SHP77 treated with DMSO at 0.1 percent for 48 hours (cell line): Measurements from ENCODE around the gene USP28.
A peak's percentile ranks its signal among the peaks of the same experiment; 100 is the strongest.
"Not testable (repeated sequence)": the region's sequence is repeated elsewhere in the genome, so short reads cannot be mapped to it uniquely, and the experiment has no call there.

ENCODE experiments used
- DNase-seq: peaks from one replicate; lab custom pipeline; 2025; lab: John Stamatoyannopoulos, UW

Gene USP28

GRCh38 chr11:113838005-113838404, 37.4 kb downstream of the USP28 start:
- no peak for DNase-seq

DNA sequence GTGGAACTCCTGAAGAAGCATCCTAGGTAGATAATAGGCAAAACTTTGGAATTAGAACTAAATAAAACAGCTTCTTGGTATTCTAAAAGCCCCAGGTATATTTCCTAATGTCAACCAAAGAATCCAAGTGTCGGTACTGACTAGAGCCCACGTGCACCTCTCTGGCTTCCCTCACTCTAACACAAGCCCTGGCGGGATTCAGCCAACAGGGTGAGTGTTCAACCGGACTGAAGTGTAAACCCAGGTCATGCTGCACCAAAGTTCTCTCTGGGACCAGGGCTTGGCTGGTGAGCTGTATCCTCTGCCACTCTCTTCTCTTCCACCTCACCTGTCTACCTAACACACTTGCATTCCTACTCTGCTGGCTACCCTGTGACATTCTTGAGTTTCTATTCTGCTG, 40.1 kb downstream of the USP28 start:
- no peak for DNase-seq

- DNase-seq: no peak
These were observed 42.2 kb downstream of the USP28 start for GRCh38 chr11:113833151-113833550.

DNA sequence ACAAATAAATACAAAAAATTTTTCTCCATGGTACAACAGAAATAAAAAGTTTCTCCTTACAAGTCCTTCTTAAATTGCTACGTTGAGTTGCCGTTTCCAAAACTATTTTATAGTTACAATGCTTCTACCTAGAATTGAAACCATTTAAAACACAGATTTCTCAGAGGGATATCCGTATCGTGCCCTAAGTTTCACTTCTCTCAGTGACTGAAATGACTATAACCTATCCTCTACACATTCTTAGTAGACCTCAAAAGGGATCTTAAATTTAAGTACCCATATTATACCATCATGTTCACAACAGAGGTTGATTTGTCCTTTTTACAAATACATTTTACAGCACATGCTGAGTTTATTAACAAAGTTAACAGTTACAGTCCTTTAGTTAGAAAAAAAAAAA, 44.1 kb downstream of the USP28 start:
- DNase-seq: no peak

DNA sequence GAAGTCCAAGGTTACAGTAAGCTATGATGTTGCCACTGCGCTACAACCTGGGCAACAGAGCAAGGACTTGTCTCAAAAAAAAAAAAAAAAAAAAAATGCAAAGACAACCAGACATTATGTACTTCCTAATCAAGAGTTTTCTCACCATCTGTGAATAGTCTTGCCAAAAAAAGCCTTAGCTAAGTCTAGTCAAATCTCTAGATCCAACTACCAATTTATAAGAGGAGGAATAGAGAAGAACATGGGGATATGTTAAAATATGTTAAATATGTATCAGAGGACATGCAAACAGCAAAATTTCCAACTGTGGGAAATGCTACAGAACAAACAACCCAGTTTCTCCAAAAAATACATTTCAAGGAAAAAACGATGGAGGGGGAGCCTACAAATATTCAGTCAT, 45.6 kb downstream of the USP28 start:
- DNase-seq: no peak

DNA sequence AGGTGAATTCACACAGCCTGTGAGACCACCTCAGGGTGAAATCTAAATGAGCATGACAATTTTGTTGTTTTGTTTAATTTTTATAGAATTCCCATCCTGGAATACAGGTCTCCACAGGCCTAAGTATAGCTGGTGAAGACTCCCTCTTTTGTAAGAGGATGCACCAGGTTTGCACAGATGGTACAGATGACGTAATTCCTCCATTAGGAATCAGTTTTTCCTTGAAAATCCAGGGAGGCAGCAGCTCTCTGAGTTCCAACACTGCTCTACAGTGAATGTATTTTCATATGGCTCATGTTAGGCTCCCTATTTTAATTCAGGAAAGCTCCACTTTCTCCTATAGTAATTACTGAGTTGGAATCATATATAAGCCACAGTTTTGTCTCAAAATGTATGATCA, 47.2 kb downstream of the USP28 start:
- DNase-seq: no peak

DNA sequence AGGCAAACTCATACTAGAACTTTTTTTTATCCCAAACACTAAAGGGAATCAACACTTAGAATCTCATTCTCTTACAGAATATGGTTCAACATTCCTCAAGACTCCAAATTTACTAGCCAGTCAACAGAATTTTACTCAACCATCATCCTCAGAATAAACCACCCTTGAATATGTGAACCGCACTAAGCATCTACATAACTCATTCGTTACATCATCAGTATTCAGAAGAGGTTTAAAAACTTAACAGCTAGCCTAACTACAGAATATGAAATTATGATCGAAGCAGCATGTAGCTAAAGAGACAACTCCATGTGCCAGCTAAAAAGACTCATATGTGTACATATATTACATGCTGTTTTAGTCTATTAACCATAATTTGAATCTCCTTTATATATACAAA, 47.9 kb downstream of the USP28 start:
- no peak for DNase-seq

- DNase-seq: no peak
These were observed 56.9 kb downstream of the USP28 start for GRCh38 chr11:113818426-113818825.

GRCh38 chr11:113817626-113818025, 57.7 kb downstream of the USP28 start:
- no peak for DNase-seq

- DNase-seq: no peak
These were observed 58.2 kb downstream of the USP28 start for GRCh38 chr11:113817162-113817561.

DNA sequence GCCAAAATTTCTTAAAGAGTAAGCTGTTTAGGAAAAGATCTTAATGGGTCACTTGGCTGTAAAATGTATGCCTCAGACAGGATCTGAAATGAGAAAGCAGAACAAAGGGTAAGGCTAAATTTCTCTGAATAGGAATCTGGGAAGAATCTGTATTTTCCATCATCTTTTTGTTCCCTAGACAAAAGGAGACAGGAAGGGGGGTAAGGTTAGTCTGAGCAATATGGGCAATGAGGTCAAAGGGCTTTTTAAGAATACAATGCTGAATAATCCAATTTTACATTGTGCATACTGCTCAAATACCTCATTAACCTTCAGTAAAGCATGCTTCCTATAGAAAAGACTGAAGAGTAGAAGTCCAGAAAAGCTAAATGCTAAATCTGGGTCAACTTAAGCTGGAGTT, 61.2 kb downstream of the USP28 start:
- DNase-seq: no peak

DNA sequence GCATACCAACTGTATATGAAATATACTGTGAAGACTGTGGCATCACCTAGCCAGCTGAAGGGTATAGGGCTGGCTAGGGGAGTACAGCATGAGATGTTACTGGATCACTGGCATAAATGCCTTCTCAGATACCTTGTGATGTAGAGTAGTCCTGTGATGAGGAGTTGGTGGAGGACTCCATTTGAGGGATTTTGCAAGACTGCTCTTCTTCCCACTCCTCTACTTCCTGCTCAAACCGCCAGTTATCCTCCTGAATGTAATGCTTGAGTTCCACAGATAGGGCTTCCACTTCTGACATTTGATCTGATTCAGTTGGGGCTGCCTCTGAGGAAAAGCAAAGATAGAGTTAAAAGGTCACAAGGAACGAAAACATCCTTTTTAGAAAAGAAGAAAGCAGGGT, 66.4 kb downstream of the USP28 start:
- DNase-seq: no peak

GRCh38 chr11:113806406-113806805, 69.0 kb downstream of the USP28 start:
- no peak for DNase-seq

- DNase-seq: no peak
These were observed 69.7 kb downstream of the USP28 start for GRCh38 chr11:113805640-113806039.

DNA sequence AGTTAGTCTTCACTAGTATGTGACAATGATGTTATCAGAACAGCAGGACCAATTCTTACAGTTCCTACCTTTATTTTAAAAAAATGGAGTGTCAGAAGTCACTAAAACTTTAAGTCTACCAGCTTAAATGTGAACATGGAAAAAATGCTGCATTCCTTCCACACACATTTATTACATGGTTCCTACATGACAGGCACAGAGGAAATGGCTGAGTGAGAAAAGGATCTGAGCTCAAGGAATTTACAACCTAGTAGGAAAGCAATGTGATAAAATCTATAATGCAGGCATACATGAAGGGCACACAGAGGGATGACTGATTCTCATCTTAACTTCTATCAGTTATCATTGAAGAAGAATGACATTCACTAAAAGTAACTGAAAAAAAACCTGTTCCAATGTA, 72.8 kb downstream of the USP28 start:
- no peak for DNase-seq

- DNase-seq: peak; percentile 52
These were observed 78.6 kb downstream of the USP28 start for GRCh38 chr11:113796663-113797259.

DNA sequence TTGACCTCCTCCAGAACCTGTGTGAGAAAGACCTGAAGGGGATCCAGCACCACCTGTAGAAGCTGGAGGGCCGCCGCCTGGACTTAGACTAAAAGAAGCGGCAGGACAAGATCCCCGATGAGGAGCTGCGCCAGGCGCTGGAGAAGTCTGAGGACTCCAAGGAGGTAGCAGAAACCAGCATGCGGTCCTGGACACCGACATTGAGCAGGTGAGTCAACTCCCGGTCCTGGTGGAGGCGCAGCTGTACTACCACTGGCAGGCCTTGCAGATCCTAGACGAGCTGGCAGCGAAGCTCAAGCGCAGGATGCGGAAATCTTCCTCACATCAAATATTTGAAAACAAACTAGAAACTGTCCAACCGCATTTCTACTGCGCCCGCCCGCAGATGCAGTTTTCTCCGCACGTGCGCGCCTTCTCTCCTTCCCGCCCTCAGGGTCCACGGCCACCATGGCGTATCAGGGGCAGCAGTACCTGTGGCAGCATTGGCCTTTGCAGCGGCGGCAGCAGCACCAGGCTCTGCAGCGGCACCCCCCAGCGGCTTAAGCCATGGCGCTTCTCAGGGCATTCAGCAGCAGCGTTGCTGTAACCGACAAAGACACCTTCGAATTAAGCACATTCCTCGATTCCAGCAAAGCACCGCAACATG, 85.6 kb downstream of the USP28 start:
- no peak for DNase-seq

- DNase-seq: not testable (repeated sequence)
These were observed 86.4 kb downstream of the USP28 start for GRCh38 chr11:113789016-113789415.

GRCh38 chr11:113782134-113782533, 93.2 kb downstream of the USP28 start:
- no peak for DNase-seq

DNA sequence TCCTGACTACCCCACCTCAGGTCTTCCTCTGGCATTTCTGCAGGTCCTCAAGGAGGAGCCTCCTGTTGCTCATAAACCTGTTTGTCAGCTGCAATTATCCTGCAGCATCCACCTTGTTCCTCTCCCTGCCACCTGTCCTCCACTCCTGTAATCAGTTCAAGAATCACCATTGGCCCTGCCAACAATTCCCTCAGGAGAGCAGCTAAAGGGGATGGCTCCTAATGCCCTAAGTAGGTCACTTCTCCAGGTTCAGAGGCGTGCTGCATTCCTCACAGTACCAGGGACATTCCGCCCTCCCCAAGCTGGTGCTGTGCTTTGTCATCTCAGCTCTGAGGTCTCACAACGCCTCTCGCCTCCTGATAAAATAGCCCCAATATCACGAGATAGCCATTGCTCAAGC, 93.7 kb downstream of the USP28 start:
- no peak for DNase-seq

GRCh38 chr11:113779496-113779895, 95.9 kb downstream of the USP28 start, which contains the start of gene CLDN25:
Gene CLDN25, plus strand, starts transcription at chr11:113779796. Its CDS starts 0 bp downstream, at chr11:113779796.
- DNase-seq: no peak

DNA sequence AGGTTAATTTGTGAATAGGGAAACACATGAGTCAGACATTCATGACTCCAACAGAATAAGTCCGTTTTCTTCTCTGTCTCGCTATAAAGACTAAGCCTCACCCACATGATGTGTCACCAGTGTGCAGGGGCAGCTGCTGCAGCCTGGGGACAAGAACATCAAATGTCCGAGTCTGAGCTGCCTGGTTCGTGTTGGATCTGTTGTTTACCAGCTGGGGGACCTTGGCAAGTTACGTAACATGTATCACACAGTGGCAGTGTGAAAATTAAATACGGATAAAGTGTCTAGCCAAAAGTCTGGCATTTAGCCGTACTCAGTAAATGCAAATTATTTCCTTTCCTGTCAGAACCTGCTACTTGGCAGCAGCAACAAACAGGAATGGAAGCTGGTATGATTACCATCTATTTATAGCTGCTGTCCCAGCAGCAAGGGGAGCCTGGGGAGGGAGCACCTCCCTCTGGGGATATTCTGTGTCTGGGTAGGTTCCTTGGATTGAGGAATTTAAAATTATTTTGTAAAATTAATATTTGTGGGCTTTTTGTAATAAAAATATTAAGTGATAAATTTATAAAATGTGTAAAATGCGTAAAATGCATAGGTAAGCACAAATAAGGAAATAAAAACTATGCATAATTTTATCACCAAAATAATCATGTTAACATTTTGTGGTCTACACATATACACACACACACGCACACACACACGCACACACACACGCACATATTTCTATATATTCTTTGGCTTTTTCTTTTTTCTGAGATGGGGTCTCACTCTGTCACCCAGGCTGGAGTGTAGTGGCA, 97.1 kb downstream of the USP28 start:
- DNase-seq: peak; percentile 29

DNA sequence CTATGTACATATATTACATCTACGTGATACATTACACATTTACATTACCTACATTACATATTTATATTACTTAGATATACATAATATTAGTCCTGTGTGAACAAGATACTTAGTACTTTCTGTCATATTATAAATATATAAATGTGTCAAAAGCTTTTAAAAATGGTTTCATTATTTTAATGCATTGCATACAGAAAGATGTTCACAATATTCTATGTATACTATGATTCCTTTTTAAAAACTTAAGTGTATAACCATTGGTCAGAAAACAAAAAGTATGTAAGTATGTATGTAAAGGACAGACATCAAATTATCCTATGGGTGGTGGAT, 101.2 kb downstream of the USP28 start:
- DNase-seq: no peak
